Measurements from ENCODE around the gene POT1.
"Not testable (repeated sequence)": the region's sequence is repeated elsewhere in the genome, so short reads cannot be mapped to it uniquely, and the experiment has no call there.

POT1 gene, protein sequence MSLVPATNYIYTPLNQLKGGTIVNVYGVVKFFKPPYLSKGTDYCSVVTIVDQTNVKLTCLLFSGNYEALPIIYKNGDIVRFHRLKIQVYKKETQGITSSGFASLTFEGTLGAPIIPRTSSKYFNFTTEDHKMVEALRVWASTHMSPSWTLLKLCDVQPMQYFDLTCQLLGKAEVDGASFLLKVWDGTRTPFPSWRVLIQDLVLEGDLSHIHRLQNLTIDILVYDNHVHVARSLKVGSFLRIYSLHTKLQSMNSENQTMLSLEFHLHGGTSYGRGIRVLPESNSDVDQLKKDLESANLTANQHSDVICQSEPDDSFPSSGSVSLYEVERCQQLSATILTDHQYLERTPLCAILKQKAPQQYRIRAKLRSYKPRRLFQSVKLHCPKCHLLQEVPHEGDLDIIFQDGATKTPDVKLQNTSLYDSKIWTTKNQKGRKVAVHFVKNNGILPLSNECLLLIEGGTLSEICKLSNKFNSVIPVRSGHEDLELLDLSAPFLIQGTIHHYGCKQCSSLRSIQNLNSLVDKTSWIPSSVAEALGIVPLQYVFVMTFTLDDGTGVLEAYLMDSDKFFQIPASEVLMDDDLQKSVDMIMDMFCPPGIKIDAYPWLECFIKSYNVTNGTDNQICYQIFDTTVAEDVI

DNA sequence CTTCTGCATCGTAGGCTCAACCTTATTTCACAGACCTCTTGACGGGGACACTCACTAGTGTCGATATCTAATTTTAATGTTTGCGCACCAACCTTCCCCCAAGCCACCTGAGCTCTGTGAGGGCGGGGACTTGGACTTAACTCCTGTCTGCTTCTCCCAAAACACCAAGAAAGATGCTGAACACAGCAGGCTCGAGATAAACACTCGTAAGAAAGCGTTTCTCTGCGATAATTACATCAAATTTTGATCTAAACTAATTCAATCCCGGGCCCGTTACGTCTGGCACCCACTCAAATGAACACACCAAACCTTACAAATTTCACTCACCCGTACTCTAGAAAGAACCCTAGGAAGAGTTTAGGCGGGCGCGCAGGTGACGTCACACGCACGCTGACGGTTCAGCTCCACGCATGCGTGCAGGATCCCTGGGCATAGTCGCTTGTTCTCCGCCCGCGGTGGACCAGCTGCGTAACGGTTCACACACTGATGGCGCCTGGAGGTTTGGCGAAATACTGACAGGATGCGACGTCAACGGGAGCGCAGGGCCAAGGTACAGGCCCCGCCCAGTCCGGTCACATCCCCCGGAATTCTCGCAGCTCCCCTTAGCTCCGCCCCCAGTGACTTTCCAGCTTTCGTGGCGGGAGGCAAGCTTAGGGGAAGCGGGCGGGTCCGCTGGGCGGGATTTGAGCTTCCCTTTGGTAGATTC lies at the start of gene POT1:
POT1 (minus strand) TSS at position 359 of the 706 bp plus-strand sequence. CDS start 32,652 bp downstream, outside the sequence.
- TF ChIP-seq ZNF274 (IDR thresholded peaks at IDR 0.05; ENCODE audit: low read depth, low read length), result no peak

DNA sequence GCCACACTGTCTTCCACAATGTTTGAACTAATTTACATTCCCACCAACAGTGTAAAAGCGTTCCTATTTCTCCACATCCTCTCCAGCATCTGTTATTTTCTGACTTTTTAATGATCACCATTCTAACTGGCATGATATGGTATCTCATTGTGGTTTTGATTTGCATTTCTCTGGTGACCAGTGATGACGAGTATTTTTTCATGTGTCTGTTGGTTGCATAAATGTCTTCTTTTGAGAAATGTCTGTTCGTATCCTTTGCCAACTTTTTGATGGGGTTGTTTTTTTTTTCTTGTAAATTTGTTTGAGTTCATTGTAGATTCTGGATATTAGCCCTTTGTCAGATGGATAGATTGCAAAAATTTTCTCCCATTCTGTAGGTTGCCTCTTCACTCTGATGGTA lies 45.5 kb upstream of the POT1 start:
- not testable (repeated sequence) for H3K4me3 ChIP-seq (ENCODE audit: low read length)

More for the DNA sequence above, at the start of gene POT1:
- peak within 1 kb of the TSS; percentile 98 for H3K4me3 ChIP-seq (ENCODE audit: low read length)

DNA sequence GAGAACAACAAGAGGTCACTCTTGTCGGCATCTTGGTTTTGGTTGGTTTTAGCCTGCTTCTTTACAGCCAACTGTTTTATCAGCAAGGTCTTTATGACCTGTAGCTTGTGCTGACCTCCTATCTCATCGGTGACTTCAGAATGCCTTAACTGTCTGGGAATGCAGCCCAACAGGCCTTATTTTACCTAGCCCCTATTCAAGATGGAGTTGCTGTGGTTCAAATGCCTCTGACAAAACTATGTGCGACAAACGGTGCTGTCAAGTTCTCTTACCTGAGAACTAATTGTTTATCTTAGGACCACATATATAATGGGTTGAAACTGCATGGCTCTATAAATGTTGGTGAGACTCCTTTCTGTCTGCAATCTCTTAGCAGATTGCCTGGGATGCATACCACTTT lies 35.9 kb upstream of the POT1 start:
- no peak overlapping the region for H3K4me3 ChIP-seq (ENCODE audit: low read length)
- TF ChIP-seq ZNF274 (IDR thresholded peaks at IDR 0.05; ENCODE audit: low read depth, low read length), result no peak

DNA sequence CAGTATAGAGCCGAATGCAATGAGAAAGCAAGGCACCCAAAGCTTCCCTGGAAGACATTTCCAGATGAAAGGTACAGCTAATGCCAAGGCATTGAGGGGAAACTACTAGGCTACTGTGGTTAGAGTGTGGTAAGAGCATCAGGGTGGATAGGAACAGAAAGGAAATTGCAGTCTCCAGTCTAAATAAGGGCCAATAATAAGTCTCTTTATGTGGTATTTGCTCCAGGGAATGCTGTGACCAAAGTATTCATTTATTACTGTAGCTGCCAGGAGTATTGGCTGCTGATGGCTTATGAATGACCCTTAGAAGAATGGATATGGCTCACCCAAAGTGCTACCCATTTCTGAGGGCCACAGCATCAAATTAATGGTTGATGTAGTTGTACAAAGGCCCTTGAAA lies 30.1 kb upstream of the POT1 start:
- no peak overlapping the region for H3K4me3 ChIP-seq (ENCODE audit: low read length)
- TF ChIP-seq ZNF274 (IDR thresholded peaks at IDR 0.05; ENCODE audit: low read depth, low read length), result no peak

DNA sequence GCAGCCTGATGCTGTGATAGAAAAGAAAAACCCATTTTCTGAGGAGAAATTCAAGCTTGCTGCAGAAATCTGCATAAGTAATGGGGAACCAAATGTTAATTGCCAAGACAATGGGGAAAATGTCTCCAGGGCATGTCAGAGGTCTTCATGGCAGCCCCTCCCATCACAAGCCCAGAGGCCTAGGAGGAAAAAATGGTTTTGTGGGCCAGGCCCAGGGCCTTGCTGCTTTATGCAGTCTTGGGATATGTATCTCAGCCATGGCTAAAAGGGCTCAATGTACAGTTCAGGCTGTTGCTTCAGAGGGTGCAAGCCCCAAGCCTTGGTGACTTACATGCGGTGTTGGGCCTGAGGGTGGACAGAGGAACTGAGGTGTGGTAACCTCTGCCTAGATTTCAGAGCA lies 28.3 kb upstream of the POT1 start:
- not testable (repeated sequence) for H3K4me3 ChIP-seq (ENCODE audit: low read length)

DNA sequence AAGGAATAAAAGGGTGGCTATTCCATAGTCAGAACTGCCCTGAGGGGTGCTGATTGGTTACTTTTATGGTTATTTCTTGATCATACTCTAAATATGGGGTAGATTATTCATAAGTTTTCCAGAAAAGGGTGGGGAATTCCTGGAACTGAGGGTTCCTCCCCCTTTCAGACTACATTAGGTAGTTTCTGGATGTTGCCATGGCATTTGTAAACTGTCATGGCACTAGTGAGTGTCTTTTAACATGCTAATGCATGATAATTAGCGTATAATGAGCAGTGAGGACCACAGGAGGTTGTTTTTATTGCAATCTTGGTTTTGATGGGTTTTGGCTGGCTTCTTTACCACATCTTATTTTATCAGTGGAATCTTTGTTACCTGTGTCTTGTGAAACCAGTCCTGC lies 26.5 kb upstream of the POT1 start:
- no peak for TF ChIP-seq ZNF274 (IDR thresholded peaks at IDR 0.05; ENCODE audit: low read depth, low read length)
- no peak overlapping the region for H3K4me3 ChIP-seq (ENCODE audit: low read length)

DNA sequence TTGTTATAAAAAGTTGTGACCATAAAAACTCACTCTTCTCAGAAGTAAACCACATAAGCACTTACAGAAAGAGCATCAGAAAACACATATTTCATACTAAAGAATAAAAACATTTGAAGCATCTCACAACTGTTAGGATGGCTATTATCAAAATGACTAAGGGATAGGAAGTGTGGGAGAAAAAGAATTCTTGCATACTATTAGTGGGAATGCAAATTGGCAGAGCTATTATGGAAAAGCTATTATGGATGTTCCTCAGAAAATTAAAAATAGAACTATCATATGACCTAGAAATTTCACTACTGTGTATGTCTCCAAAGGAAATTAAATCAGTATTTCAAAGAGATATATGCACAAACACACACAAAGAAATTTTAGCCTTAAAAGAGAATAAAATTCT lies 25.2 kb upstream of the POT1 start:
- no peak overlapping the region for H3K4me3 ChIP-seq (ENCODE audit: low read length)
- no peak for TF ChIP-seq ZNF274 (IDR thresholded peaks at IDR 0.05; ENCODE audit: low read depth, low read length)

DNA sequence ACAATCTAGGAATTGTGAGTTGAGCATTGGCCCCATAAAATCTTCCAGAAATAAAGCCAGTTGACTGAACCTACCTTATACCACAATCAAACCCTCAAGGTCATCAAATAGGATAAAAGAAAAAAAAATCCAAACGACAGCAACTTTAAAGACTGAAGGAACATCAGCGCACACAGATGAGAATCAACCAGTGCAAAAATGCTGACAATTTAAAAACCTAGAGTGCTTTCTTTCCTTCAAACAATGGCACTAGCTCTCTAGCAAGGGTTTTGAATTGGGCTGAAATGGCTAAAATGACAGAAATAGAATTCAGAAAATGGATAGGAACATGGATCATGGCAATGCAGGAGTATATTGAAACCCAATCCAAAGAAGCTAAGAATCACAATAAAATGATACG lies 16.1 kb upstream of the POT1 start:
- no peak for TF ChIP-seq ZNF274 (IDR thresholded peaks at IDR 0.05; ENCODE audit: low read depth, low read length)
- H3K4me3 ChIP-seq (ENCODE audit: low read length), result no peak overlapping the region

DNA sequence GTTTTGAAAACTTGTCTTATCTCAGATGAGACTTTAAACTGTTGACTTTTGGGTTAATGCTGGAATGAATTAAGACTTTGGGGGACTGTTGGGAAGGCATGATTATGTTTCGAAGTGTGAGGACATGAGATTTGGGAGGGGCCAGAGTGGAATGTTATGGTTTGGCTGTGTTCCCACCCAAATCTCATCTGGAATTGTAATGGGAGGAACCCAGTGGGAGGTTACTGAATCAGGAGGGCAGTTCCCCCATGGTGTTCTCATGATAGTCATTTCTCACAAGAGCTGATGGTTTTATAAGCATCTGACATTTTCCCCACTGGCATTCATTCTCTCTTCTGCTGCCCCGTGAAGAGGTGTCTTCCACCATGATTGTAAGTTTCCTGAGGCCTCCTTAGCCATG lies 13.8 kb upstream of the POT1 start:
- no peak for TF ChIP-seq ZNF274 (IDR thresholded peaks at IDR 0.05; ENCODE audit: low read depth, low read length)
- H3K4me3 ChIP-seq (ENCODE audit: low read length), result no peak overlapping the region

DNA sequence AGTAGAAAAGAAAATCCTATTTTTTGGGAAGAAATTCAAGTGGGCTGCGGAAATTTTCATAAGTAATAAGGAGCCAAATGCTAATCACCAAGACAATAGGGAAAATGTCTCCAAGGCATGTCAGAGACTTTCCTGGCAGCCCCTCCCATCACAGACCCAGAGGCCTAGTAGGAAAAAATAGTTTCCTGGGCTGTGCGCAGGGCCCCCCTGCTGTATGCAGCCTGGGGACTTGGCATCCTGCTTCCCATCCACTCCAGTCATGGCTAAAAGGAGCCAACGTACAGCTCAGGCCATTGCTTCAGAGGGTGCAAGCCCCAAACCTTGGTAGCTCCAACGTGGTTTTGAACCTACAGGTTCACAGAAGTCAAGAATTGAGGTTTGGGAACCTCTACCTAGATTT lies 12.8 kb upstream of the POT1 start:
- H3K4me3 ChIP-seq (ENCODE audit: low read length), result no peak overlapping the region
- TF ChIP-seq ZNF274 (IDR thresholded peaks at IDR 0.05; ENCODE audit: low read depth, low read length), result no peak

DNA sequence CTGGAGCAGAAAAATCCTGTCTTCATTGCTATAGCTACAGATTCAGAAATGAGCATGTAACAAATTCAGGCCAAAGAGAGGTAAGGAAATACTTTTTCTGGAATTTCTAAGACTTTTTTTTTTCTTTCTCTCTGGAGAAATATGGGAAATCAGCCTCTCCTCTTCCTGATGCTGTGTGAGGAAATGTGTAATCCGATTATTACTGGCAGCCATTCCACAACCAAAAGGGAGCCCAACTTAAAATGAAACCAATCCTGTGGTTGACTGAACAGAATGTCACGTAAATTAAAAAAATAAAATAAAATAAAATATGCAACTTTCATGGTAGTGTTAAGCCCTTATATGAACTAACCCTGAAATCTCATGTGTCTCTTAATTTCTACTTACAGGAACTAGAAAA lies 10.7 kb upstream of the POT1 start:
- no peak overlapping the region for H3K4me3 ChIP-seq (ENCODE audit: low read length)
- no peak for TF ChIP-seq ZNF274 (IDR thresholded peaks at IDR 0.05; ENCODE audit: low read depth, low read length)

DNA sequence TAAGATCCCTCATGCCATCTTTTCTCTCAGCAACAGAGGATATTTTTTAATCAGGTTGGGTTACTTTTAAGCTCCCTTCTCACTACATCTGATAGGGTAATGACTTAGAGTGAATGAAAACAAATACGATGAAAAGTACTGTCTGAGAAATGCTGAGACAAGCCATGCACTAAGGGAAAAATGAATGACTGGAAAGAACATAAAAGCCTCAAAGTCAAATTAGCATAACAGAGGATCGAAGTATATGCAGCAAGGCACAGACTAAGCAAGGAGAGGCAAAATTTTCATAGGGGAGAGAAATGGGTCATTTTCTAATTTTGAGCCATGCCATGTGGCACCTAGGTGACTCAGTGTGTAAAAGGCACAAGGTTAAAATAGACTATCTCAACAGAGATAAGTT lies 8.5 kb upstream of the POT1 start:
- no peak for TF ChIP-seq ZNF274 (IDR thresholded peaks at IDR 0.05; ENCODE audit: low read depth, low read length)
- no peak overlapping the region for H3K4me3 ChIP-seq (ENCODE audit: low read length)

DNA sequence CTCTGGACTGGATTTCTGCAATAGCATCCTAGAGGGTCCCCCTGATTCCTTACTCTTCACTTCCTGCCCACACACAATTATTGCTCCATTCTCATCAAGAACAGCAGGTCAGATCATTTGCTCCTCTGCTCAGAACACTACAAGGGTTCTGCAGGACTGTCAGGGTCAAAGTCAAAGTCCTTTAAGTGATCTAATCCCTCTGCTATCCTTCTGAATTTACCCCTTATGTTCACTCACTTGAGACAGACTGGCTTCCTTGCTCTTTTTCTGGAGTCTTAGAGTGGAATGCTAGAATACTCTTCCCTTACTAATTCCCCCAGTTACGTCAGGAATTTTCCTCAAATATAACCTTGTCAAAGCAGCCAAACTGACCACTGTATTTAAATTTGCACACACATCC lies 7.5 kb upstream of the POT1 start:
- H3K4me3 ChIP-seq (ENCODE audit: low read length), result no peak overlapping the region
- TF ChIP-seq ZNF274 (IDR thresholded peaks at IDR 0.05; ENCODE audit: low read depth, low read length), result no peak

DNA sequence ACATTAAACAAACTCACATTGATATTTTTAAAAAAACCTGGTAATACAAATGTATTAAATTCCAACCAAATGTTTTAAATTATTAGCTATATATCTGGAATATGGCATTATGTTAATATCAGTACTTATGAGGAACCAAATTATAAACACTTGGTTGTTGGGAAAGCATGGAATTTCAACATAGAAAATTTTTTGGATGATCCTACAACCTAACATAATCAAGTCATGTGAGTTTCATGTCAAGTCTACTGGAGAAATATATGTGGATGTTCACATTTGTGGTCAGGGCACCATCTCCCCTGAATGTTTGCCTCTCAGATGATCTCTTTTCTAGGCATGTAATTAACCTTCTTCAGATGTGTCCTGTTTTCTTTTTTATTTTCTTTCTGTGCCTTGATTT lies 5.2 kb upstream of the POT1 start:
- H3K4me3 ChIP-seq (ENCODE audit: low read length), result no peak overlapping the region
- no peak for TF ChIP-seq ZNF274 (IDR thresholded peaks at IDR 0.05; ENCODE audit: low read depth, low read length)
